ENCODE results near the gene SLC22A5. TPM values are rescaled to one million over a fixed set of nuclear protein-coding genes. Genes with fewer than 3 reads are reported as not detected.

Gene SLC22A5
- total RNA-seq: 5.4 and 6.9 TPM in 2 replicates

GRCh38 chr5:132369474-132370180 is at the start of gene SLC22A5:
TSS of gene SLC22A5 (plus strand) at chr5:132369710. CDS start at chr5:132369973, 263 bp downstream.

Other genes starting within 250 kb of the SLC22A5 start
- gene P4HA2, start 141.9 kb upstream of the SLC22A5 start, total RNA-seq: 179 and 202 TPM in 2 replicates
- 27.4 and 48.3 TPM in 2 replicates for gene PDLIM4, start 112.0 kb upstream of the SLC22A5 start, total RNA-seq
- 1.5 and 1.6 TPM in 2 replicates for gene SLC22A4, start 75.3 kb upstream of the SLC22A5 start, total RNA-seq
- gene IRF1, start 121.1 kb downstream of the SLC22A5 start, total RNA-seq: 7.4 and 15.6 TPM in 2 replicates
- not detected in 2 replicates for gene IL5, start 173.8 kb downstream of the SLC22A5 start, total RNA-seq
- 11.6 and 24.3 TPM in 2 replicates for gene RAD50, start 187.3 kb downstream of the SLC22A5 start, total RNA-seq